Measurements from ENCODE around the gene CYB561D2. TPM values are rescaled to one million over a fixed set of nuclear protein-coding genes. Genes with fewer than 3 reads are reported as not detected.

Gene CYB561D2
- total and polyA plus RNA-seq, 10 of the 15 experiments (the other 5 are each of a cell fraction or from before 2014, with no cell fraction given) = 7.6 to 39.2 (median 18.8) TPM

GRCh38 chr3:50350527-50351322 is at the start of gene CYB561D2, which contains the start of gene NPRL2 (continued):
- TF ChIP-seq RELB (IDR thresholded peaks at IDR 0.05; ENCODE audit: low read depth) (peak; percentile 42; the same call in 1 of the 2 replicates), POLR2AphosphoS2 (IDR thresholded peaks at IDR 0.05; ENCODE audit: low read depth, low read length) (peak; percentile 92), TCF12 (IDR thresholded peaks at IDR 0.05; ENCODE audit: low read depth, low read length) (no peak), NR2C2 (IDR thresholded peaks at IDR 0.05; ENCODE audit: borderline replicate concordance, control insufficient read depth, insufficient read length, low read depth) (no peak), MXI1 (IDR thresholded peaks at IDR 0.05; ENCODE audit: low read depth, low read length) (peak; percentile 72), YY1 (IDR thresholded peaks at IDR 0.05; ENCODE audit: low read depth, low read length) (peak; percentile 79; the same call in 1 of the 2 replicates), ZNF274 (IDR thresholded peaks at IDR 0.05; ENCODE audit: insufficient read depth, insufficient read length) (no peak), BCL3 (IDR thresholded peaks at IDR 0.05; ENCODE audit: borderline replicate concordance, insufficient read depth, low read depth, low read length, poor library complexity, severe bottlenecking) (no peak), TBL1XR1 (IDR thresholded peaks at IDR 0.05; ENCODE audit: low read depth, low read length) (0 out of 2 replicates have a peak, but pooled peaks have one; percentile 43), CREM (IDR thresholded peaks at IDR 0.05; ENCODE audit: low read depth) (peak; percentile 99), KAT2A (conservative IDR thresholded peaks at IDR 0.05; ENCODE audit: control insufficient read depth, low read depth, low read length) (no peak), WRNIP1 (IDR thresholded peaks at IDR 0.05; ENCODE audit: borderline replicate concordance, low read depth, low read length) (no peak), MEF2A (IDR thresholded peaks at IDR 0.05; ENCODE audit: insufficient read depth, low read depth, low read length) (no peak), CEBPB (IDR thresholded peaks at IDR 0.05; ENCODE audit: borderline replicate concordance in 1 of 2, low read depth in 2 of 2, low read length in 2 of 2) (no peak), SIN3A (IDR thresholded peaks at IDR 0.05; ENCODE audit: low read depth, low read length) (peak; percentile 73), MYB (IDR thresholded peaks at IDR 0.05; ENCODE audit: borderline replicate concordance, low read depth, low read length) (no peak), JUNB (IDR thresholded peaks at IDR 0.05) (no peak)
- TF ChIP-seq, protein P1, sequence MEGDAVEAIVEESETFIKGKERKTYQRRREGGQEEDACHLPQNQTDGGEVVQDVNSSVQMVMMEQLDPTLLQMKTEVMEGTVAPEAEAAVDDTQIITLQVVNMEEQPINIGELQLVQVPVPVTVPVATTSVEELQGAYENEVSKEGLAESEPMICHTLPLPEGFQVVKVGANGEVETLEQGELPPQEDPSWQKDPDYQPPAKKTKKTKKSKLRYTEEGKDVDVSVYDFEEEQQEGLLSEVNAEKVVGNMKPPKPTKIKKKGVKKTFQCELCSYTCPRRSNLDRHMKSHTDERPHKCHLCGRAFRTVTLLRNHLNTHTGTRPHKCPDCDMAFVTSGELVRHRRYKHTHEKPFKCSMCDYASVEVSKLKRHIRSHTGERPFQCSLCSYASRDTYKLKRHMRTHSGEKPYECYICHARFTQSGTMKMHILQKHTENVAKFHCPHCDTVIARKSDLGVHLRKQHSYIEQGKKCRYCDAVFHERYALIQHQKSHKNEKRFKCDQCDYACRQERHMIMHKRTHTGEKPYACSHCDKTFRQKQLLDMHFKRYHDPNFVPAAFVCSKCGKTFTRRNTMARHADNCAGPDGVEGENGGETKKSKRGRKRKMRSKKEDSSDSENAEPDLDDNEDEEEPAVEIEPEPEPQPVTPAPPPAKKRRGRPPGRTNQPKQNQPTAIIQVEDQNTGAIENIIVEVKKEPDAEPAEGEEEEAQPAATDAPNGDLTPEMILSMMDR (IDR thresholded peaks at IDR 0.05 in 2 of 3, conservative IDR thresholded peaks at IDR 0.05 in 1 of 3; ENCODE audit: control insufficient read depth in 2 of 3, extremely low read depth in 1 of 3, insufficient read depth in 1 of 3, low read depth in 3 of 3, low read length in 3 of 3) = no peak
- TF ChIP-seq, protein P2, sequence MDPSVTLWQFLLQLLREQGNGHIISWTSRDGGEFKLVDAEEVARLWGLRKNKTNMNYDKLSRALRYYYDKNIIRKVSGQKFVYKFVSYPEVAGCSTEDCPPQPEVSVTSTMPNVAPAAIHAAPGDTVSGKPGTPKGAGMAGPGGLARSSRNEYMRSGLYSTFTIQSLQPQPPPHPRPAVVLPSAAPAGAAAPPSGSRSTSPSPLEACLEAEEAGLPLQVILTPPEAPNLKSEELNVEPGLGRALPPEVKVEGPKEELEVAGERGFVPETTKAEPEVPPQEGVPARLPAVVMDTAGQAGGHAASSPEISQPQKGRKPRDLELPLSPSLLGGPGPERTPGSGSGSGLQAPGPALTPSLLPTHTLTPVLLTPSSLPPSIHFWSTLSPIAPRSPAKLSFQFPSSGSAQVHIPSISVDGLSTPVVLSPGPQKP (IDR thresholded peaks at IDR 0.05; ENCODE audit: low read depth, low read length) = peak; percentile 69

Data from GM12878 (cell line).